Mammary epithelial cell (primary cell): ENCODE measurements around the gene CDC27.

Experiments used
- CTCF ChIP-seq, 2 donors: IDR thresholded peaks in 1 of 2; conservative IDR thresholded peaks in 1 of 2; 2 replicates each; pipeline ENCODE4 v1.5.1; 2011 to 2012; ENCODE audit warnings: inconsistent platforms in 2 of 2, low read length in 2 of 2, mild to moderate bottlenecking in 2 of 2, control low read depth in 1 of 2, low read depth in 1 of 2; ENCODE audit not compliant: insufficient read depth in 1 of 2; ENCODE audit errors: extremely low read depth in 1 of 2
- EZH2 ChIP-seq: IDR thresholded peaks from 2 replicates; pipeline ENCODE4 v1.6.1; 2012; ENCODE audit warnings: low read length, inconsistent platforms, borderline replicate concordance

GRCh38 chr17:47106130-47106529 is 83.0 kb downstream of the CDC27 start:
- TF ChIP-seq CTCF (conservative IDR thresholded peaks at IDR 0.05 in 1 of 2, IDR thresholded peaks at IDR 0.05 in 1 of 2; ENCODE audit: extremely low read depth in 1 of 2, insufficient read depth in 1 of 2, low read depth in 1 of 2, low read length in 2 of 2) (no peak), EZH2 (no peak)
